NCI-H2107 treated with DMSO at 0.1 percent for 48 hours (cell line): ENCODE measurements around the gene UBE2R2.
A peak's percentile ranks its signal among the peaks of the same experiment; 100 is the strongest.
"Not testable (repeated sequence)": the region's sequence is repeated elsewhere in the genome, so short reads cannot be mapped to it uniquely, and the experiment has no call there.

Experiments
- DNase-seq: peaks from one replicate; lab custom pipeline; 2025; ENCODE audit not compliant: unreplicated experiment; lab: John Stamatoyannopoulos, UW

Gene UBE2R2

GRCh38 chr9:33837138-33837537 lies 20.2 kb downstream of the UBE2R2 start:
- no peak for DNase-seq

- DNase-seq: no peak
These were observed 23.4 kb downstream of the UBE2R2 start for GRCh38 chr9:33840381-33840780.

GRCh38 chr9:33843312-33843961 lies 26.5 kb downstream of the UBE2R2 start:
- DNase-seq: no peak

- DNase-seq: no peak
These were observed 29.3 kb downstream of the UBE2R2 start for GRCh38 chr9:33846231-33846630.

GRCh38 chr9:33847894-33848205 lies 30.9 kb downstream of the UBE2R2 start:
- not testable (repeated sequence) for DNase-seq

- no peak for DNase-seq
These were observed 33.3 kb downstream of the UBE2R2 start for GRCh38 chr9:33850267-33850629.

GRCh38 chr9:33850677-33851076 lies 33.7 kb downstream of the UBE2R2 start:
- DNase-seq: no peak

- no peak for DNase-seq
These were observed 34.3 kb downstream of the UBE2R2 start for GRCh38 chr9:33851301-33851700.

GRCh38 chr9:33852216-33852826 lies 35.4 kb downstream of the UBE2R2 start:
- peak; percentile 34 for DNase-seq

- DNase-seq: no peak
These were observed 39.3 kb downstream of the UBE2R2 start for GRCh38 chr9:33856247-33856646.

- no peak for DNase-seq
These were observed 41.5 kb downstream of the UBE2R2 start for GRCh38 chr9:33858423-33858822.

GRCh38 chr9:33860200-33860871 lies 43.4 kb downstream of the UBE2R2 start:
- DNase-seq: no peak

- DNase-seq: no peak
These were observed 45.0 kb downstream of the UBE2R2 start for GRCh38 chr9:33861917-33862453.

- DNase-seq: not testable (repeated sequence)
These were observed 46.1 kb downstream of the UBE2R2 start for GRCh38 chr9:33863027-33863426.

- DNase-seq: no peak
These were observed 50.9 kb downstream of the UBE2R2 start for GRCh38 chr9:33867747-33868439.

GRCh38 chr9:33868440-33868973 lies 51.5 kb downstream of the UBE2R2 start:
- no peak for DNase-seq

- DNase-seq: not testable (repeated sequence)
These were observed 52.3 kb downstream of the UBE2R2 start for GRCh38 chr9:33869243-33869642.

GRCh38 chr9:33877727-33878489 lies 60.9 kb downstream of the UBE2R2 start:
- DNase-seq: no peak

- DNase-seq: no peak
These were observed 61.9 kb downstream of the UBE2R2 start for GRCh38 chr9:33878691-33879366.
